SK-N-SH (cell line): ENCODE measurements around the gene CSTPP1. TPM values are rescaled to one million over a fixed set of nuclear protein-coding genes. Genes with fewer than 3 reads are reported as not detected.

Experiments used
- CTCF ChIA-PET: fragments of 300-600, 350-600 bp; formaldehyde crosslinking; extraction: SDS; loops from one replicate; lab custom pipeline; 2021; lab: Yijun Ruan, JAX
- POLR2A ChIA-PET: fragments of 350-600 bp; sonication (Branson Sonifier 250); formaldehyde crosslinking; extraction: SDS; loops from one replicate; lab custom pipeline; 2020; ENCODE audit warnings: antibody characterized with exemption, inconsistent platforms; lab: Yijun Ruan, JAX
- DNase-seq: peaks from one replicate; pipeline ENCODE4 v3.0.0; 2012
- H2AFZ ChIP-seq: fragments of 200-600 bp; sonication (generic); 2 replicates; pipeline ENCODE4 v1.8.1; 2016; ENCODE audit warnings: antibody characterized with exemption, mild to moderate bottlenecking, low read depth
- H3F3A ChIP-seq: fragments of 200-600 bp; sonication (generic); replicated peaks from 2 replicates; pipeline ENCODE3; 2016; ENCODE audit warnings: antibody characterized with exemption, mild to moderate bottlenecking; ENCODE audit not compliant: insufficient read depth
- H3K27ac ChIP-seq, 2 experiments: fragments of 200-500 bp in 1 of 2; fragments of 200-600 bp in 1 of 2; sonication (Bioruptor generic) in 1 of 2; sonication (generic), shearing (Covaris generic) in 1 of 2; 2 replicates each; pipeline versions ENCODE4 v1.5.1 to v1.6.1; 2014 to 2016; ENCODE audit warnings: low read depth in 2 of 2, inconsistent platforms in 1 of 2, low read length in 1 of 2, mild to moderate bottlenecking in 1 of 2, mixed read lengths in 1 of 2
- H3K27me3 ChIP-seq: fragments of 200-600 bp; sonication (generic), shearing (Covaris generic); 2 replicates; pipeline ENCODE4 v1.6.1; 2016; ENCODE audit warnings: mixed run types; ENCODE audit not compliant: insufficient read depth
- H3K36me3 ChIP-seq, 2 experiments: fragments of 200-500 bp in 1 of 2; fragments of 200-600 bp in 1 of 2; sonication (Bioruptor generic) in 1 of 2; sonication (generic) in 1 of 2; replicated peaks in 1 of 2; 2 replicates each; pipeline versions ENCODE3 to v1.5.1; 2014 to 2016; ENCODE audit warnings: low read length in 1 of 2, mild to moderate bottlenecking in 1 of 2; ENCODE audit not compliant: insufficient read depth in 2 of 2, control insufficient read depth in 1 of 2
- H3K4me1 ChIP-seq, 2 experiments: fragments of 200-500 bp in 1 of 2; fragments of 200-600 bp in 1 of 2; sonication (Bioruptor generic) in 1 of 2; sonication (generic), shearing (Covaris generic) in 1 of 2; 2 replicates each; pipeline versions ENCODE4 v1.5.1 to v1.6.1; 2014 to 2016; ENCODE audit warnings: low read depth in 1 of 2, low read length in 1 of 2, mixed run types in 1 of 2; ENCODE audit not compliant: insufficient read depth in 2 of 2, control insufficient read depth in 1 of 2
- H3K4me2 ChIP-seq: fragments of 200-600 bp; sonication (generic), shearing (Covaris generic); 2 replicates; pipeline ENCODE4 v1.6.1; 2017; ENCODE audit warnings: mixed run types
- H3K4me3 ChIP-seq, 2 experiments: fragments of 200-500 bp in 1 of 2; fragments of 200-600 bp in 1 of 2; sonication (Bioruptor generic) in 1 of 2; sonication (generic), shearing (Covaris generic) in 1 of 2; 2 replicates each; pipeline versions ENCODE4 v1.5.1 to v1.8.1; 2014 to 2016; ENCODE audit warnings: low read depth in 2 of 2, inconsistent platforms in 1 of 2, low read length in 1 of 2, mild to moderate bottlenecking in 1 of 2, mixed read lengths in 1 of 2, moderate library complexity in 1 of 2
- H3K79me2 ChIP-seq: fragments of 200-600 bp; sonication (generic); 2 replicates; pipeline ENCODE4 v1.8.1; 2017; ENCODE audit warnings: mild to moderate bottlenecking; ENCODE audit not compliant: insufficient read depth
- H3K9ac ChIP-seq: fragments of 200-600 bp; sonication (generic); 2 replicates; pipeline ENCODE4 v1.6.1; 2017; ENCODE audit warnings: mixed run types
- H3K9me2 ChIP-seq: fragments of 200-600 bp; sonication (generic); 2 replicates; pipeline ENCODE4 v1.6.1; 2017; ENCODE audit warnings: mixed run types
- H3K9me3 ChIP-seq: fragments of 200-600 bp; sonication (generic); 2 replicates; pipeline ENCODE4 v1.6.1; 2017; ENCODE audit warnings: mixed run types, mild to moderate bottlenecking, moderate library complexity
- H4K20me1 ChIP-seq: fragments of 200-600 bp; sonication (generic); 2 replicates; pipeline ENCODE4 v1.6.1; 2017; ENCODE audit warnings: mild to moderate bottlenecking, mixed run types; ENCODE audit not compliant: insufficient read depth
- ELF1 ChIP-seq: IDR thresholded peaks from 2 replicates; pipeline ENCODE4 v1.4.0; 2012
- EP300 ChIP-seq, 2 experiments: IDR thresholded peaks; 2 replicates each; pipeline versions ENCODE4 v1.4.0 to v1.6.1; 2012; ENCODE audit warnings: borderline replicate concordance in 1 of 2, low read depth in 1 of 2, low read length in 1 of 2
- EZH2phosphoT487 ChIP-seq: fragments of 200-600 bp; sonication (generic); IDR thresholded peaks from 2 replicates; pipeline ENCODE4 v1.6.1; 2017; ENCODE audit warnings: low read depth, mixed run types, mild to moderate bottlenecking, antibody characterized with exemption, moderate library complexity, borderline replicate concordance
- FOSL2 ChIP-seq: IDR thresholded peaks from 2 replicates; pipeline ENCODE4 v1.4.0; 2012; ENCODE audit warnings: low read depth, mild to moderate bottlenecking, moderate library complexity, borderline replicate concordance
- FOXM1 ChIP-seq: IDR thresholded peaks from 2 replicates; pipeline ENCODE4 v1.4.0; 2012; ENCODE audit warnings: low read depth, mild to moderate bottlenecking
- GABPA ChIP-seq: IDR thresholded peaks from 2 replicates; pipeline ENCODE4 v1.4.0; 2012; ENCODE audit warnings: low read depth, mild to moderate bottlenecking
- GATA2 ChIP-seq: sonication (generic); formaldehyde crosslinking; IDR thresholded peaks from 2 replicates; pipeline ENCODE4 v1.5.0; 2020; ENCODE audit warnings: mild to moderate bottlenecking, missing genetic modification reagents
- JUND ChIP-seq: IDR thresholded peaks from 2 replicates; pipeline ENCODE4 v1.4.0; 2012
- MEF2A ChIP-seq: IDR thresholded peaks from 2 replicates; pipeline ENCODE4 v1.4.0; 2012; ENCODE audit warnings: low read depth, borderline replicate concordance
- NRF1 ChIP-seq: IDR thresholded peaks from 2 replicates; pipeline ENCODE4 v1.6.1; 2012; ENCODE audit warnings: low read depth, mild to moderate bottlenecking, low read length
- POLR2AphosphoS5 ChIP-seq: IDR thresholded peaks from 2 replicates; pipeline ENCODE4 v1.6.1; 2012; ENCODE audit warnings: low read depth, low read length
- RAD21 ChIP-seq: IDR thresholded peaks from 2 replicates; pipeline ENCODE4 v1.6.1; 2012; ENCODE audit warnings: mild to moderate bottlenecking, low read length
- RCOR1 ChIP-seq: fragments of 150-350 bp; IDR thresholded peaks from 2 replicates; pipeline ENCODE4 v1.6.1; 2017; ENCODE audit warnings: antibody characterized with exemption, low read length
- RXRA ChIP-seq: IDR thresholded peaks from 2 replicates; pipeline ENCODE4 v1.4.0; 2012; ENCODE audit warnings: low read depth, mild to moderate bottlenecking, borderline replicate concordance
- TCF12 ChIP-seq: IDR thresholded peaks from 2 replicates; pipeline ENCODE4 v1.4.0; 2012
- TEAD4 ChIP-seq: IDR thresholded peaks from 2 replicates; pipeline ENCODE4 v1.4.0; 2012; ENCODE audit warnings: mild to moderate bottlenecking, borderline replicate concordance; ENCODE audit not compliant: insufficient read depth
- YY1 ChIP-seq: IDR thresholded peaks from 2 replicates; pipeline ENCODE4 v1.4.0; 2012; ENCODE audit warnings: low read depth, mild to moderate bottlenecking
- WGBS: methylation state at CpG from one replicate; pipeline ENCODE4 v1.1.6; 2017; ENCODE audit warnings: low lambda C conversion rate; 5-methylcytosine and 5-hydroxymethylcytosine counted together
- polyA plus RNA-seq, 3 experiments: library from polyadenylated mRNA; depleted of rRNA; stranded (reverse); fragments of >200 nt; gene quantifications; 2 replicates each; pipeline ENCODE4 v1.2.3, GENCODE V29; 2012
- TF ChIP-seq, protein P1 (sequence below): IDR thresholded peaks from 2 replicates; pipeline ENCODE4 v1.4.0; 2012; ENCODE audit warnings: low read depth
- TF ChIP-seq, protein P2 (sequence below): IDR thresholded peaks from 2 replicates; pipeline ENCODE4 v1.4.0; 2012; ENCODE audit warnings: low read depth, borderline replicate concordance
- TF ChIP-seq, protein P3 (sequence below): fragments of 150-350 bp; IDR thresholded peaks from 2 replicates; pipeline ENCODE4 v1.6.1; 2016; ENCODE audit warnings: mild to moderate bottlenecking, low read depth, low read length
- TF ChIP-seq, protein P4 (sequence below): IDR thresholded peaks from 2 replicates; pipeline ENCODE4; 2012
- TF ChIP-seq, protein P5 (sequence below): fragments of 200-600 bp; sonication (generic); IDR thresholded peaks from 2 replicates; pipeline ENCODE4 v1.6.1; 2017; ENCODE audit warnings: antibody characterized with exemption, mild to moderate bottlenecking, moderate library complexity
- TF ChIP-seq, protein P6 (sequence below): IDR thresholded peaks from 2 replicates; pipeline ENCODE4 v1.4.0; 2012; ENCODE audit warnings: low read depth, borderline replicate concordance

Gene CSTPP1, protein sequence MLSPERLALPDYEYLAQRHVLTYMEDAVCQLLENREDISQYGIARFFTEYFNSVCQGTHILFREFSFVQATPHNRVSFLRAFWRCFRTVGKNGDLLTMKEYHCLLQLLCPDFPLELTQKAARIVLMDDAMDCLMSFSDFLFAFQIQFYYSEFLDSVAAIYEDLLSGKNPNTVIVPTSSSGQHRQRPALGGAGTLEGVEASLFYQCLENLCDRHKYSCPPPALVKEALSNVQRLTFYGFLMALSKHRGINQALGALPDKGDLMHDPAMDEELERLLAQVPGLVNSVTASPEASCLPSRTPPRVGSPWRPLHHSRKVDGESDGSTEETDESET
- polyA plus RNA-seq (2012; rRNA removed), result 37.2 and 85.7 TPM in 2 replicates
- polyA plus RNA-seq (2012; cell fraction: cytosol; rRNA removed), result 43.3 and 50.5 TPM in 2 replicates
- 64.0 and 84.5 TPM in 2 replicates for polyA plus RNA-seq (2012; cell fraction: nucleus; rRNA removed)

DNA sequence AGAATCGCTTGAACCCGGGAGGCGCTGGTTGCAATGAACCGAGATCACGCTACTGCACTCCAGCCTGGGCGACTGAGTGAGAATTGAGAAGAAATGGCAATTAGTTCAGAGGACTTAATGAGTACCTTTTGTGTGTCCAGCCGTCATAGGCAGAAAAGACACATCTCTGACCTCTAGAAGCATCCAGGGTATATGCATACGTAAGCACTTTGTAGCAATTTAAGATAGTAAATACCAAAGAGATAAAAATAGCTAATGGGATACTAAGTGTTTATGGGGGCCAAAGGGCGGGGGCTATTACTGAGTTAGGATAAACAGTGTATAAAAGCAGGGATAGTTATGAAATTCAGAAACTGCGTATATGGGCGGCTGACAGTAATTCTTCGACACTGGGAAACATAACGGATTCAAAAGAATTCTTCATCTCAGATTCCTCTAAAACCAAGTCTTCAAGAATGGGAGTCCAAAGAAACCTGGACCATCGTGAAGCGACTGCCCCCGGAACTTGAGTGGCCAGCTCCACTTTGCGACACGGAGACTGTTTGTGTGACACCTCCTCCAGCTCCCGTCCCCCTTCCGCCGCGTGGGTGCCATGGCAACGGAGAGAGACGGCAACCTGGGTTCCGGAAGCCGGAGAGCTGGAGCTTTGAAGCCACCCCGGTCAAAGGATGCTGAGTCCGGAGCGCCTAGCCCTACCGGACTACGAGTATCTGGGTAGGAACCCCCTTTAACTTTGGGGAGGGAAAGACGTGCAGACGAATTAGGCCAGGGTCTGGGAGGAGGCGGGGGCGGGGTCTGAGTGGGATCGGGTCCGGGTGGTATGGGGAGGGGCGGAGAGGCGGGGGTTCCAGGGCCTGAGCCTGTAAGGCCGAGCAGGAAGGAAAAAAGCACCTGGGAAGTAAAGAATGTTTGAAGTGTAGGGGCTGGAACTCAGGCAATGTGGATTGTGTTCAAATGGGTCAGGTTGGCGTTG, at the start of gene CSTPP1:
Gene CSTPP1 (plus strand): TSS at position 624 of the 973 bp plus-strand sequence. CDS start 45 bp downstream, at position 669.
- Histone ChIP-seq H3K4me1 (peaks cover 0 to 5% of the 10 kb centered on the region in 2 experiments; a peak in 2 of 4 replicates), H2AFZ (peak within 1 kb of the TSS; percentile 100), H3K9me2 (no peaks in the 10 kb centered on the region), H3K9ac (peak within 1 kb of the TSS; percentile 74), H3K4me2 (peak within 1 kb of the TSS; percentile 78), H4K20me1 (no peaks in the 10 kb centered on the region), H3K36me3 (peaks cover 5 to 13% of the 10 kb centered on the region in 2 experiments), H3K79me2 (peaks cover 41% of the 10 kb centered on the region), H3K9me3 (no peaks in the 10 kb centered on the region), H3K27ac (peak within 1 kb of the TSS; percentile 72 to 81), H3K4me3 (peak within 1 kb of the TSS; percentile 55 to 73), H3K27me3 (no peaks in the 10 kb centered on the region), H3F3A (peaks cover 3% of the 10 kb centered on the region)
- ChIA-PET POLR2A (interaction anchor here (0.6 to 1.2 kb wide), 7 partner anchors 9 to 642 kb away, joined by 3 to 4 read pairs (median 3); partner anchors contain the start of genes ACP2, KBTBD4 and NDUFS3), CTCF (interaction anchor here (0.8 to 2.2 kb wide), 7 partner anchors 16 to 225 kb away, joined by 3 to 12 read pairs (median 3); no protein-coding TSS in a partner anchor)
- 16% methylated on average over 41 of the region's 41 CpGs for WGBS
- peak; percentile 95 for DNase-seq
- TF ChIP-seq MEF2A (no peak), JUND (no peak), TEAD4 (no peak), TCF12 (no peak; the same call in 1 of the 2 replicates), RXRA (no peak), POLR2AphosphoS5 (peak; percentile 39; the same call in 1 of the 2 replicates), FOSL2 (no peak), EP300 (IDR thresholded peaks at IDR 0.05; ENCODE audit: borderline replicate concordance in 1 of 2, low read depth in 1 of 2, low read length in 1 of 2) (no peak), RCOR1 (peak; percentile 59; the same call in 1 of the 2 replicates), ELF1 (peak; percentile 80), YY1 (peak; percentile 49; the same call in 1 of the 2 replicates), GABPA (peak; percentile 86), NRF1 (no peak), RAD21 (0 out of 2 replicates have a peak, but pooled peaks have one; percentile 19), EZH2phosphoT487 (no peak), FOXM1 (no peak), GATA2 (no peak)
- TF ChIP-seq, protein P1, sequence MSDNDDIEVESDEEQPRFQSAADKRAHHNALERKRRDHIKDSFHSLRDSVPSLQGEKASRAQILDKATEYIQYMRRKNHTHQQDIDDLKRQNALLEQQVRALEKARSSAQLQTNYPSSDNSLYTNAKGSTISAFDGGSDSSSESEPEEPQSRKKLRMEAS, result peak; percentile 83
- TF ChIP-seq, protein P2, sequence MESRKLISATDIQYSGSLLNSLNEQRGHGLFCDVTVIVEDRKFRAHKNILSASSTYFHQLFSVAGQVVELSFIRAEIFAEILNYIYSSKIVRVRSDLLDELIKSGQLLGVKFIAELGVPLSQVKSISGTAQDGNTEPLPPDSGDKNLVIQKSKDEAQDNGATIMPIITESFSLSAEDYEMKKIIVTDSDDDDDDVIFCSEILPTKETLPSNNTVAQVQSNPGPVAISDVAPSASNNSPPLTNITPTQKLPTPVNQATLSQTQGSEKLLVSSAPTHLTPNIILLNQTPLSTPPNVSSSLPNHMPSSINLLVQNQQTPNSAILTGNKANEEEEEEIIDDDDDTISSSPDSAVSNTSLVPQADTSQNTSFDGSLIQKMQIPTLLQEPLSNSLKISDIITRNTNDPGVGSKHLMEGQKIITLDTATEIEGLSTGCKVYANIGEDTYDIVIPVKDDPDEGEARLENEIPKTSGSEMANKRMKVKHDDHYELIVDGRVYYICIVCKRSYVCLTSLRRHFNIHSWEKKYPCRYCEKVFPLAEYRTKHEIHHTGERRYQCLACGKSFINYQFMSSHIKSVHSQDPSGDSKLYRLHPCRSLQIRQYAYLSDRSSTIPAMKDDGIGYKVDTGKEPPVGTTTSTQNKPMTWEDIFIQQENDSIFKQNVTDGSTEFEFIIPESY, result no peak
- TF ChIP-seq, protein P3, sequence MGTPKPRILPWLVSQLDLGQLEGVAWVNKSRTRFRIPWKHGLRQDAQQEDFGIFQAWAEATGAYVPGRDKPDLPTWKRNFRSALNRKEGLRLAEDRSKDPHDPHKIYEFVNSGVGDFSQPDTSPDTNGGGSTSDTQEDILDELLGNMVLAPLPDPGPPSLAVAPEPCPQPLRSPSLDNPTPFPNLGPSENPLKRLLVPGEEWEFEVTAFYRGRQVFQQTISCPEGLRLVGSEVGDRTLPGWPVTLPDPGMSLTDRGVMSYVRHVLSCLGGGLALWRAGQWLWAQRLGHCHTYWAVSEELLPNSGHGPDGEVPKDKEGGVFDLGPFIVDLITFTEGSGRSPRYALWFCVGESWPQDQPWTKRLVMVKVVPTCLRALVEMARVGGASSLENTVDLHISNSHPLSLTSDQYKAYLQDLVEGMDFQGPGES, result 0 out of 2 replicates have a peak, but pooled peaks have one; percentile 18
- TF ChIP-seq, protein P4, sequence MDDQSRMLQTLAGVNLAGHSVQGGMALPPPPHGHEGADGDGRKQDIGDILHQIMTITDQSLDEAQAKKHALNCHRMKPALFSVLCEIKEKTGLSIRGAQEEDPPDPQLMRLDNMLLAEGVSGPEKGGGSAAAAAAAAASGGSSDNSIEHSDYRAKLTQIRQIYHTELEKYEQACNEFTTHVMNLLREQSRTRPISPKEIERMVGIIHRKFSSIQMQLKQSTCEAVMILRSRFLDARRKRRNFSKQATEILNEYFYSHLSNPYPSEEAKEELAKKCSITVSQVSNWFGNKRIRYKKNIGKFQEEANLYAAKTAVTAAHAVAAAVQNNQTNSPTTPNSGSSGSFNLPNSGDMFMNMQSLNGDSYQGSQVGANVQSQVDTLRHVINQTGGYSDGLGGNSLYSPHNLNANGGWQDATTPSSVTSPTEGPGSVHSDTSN, result no peak
- TF ChIP-seq, protein P5, sequence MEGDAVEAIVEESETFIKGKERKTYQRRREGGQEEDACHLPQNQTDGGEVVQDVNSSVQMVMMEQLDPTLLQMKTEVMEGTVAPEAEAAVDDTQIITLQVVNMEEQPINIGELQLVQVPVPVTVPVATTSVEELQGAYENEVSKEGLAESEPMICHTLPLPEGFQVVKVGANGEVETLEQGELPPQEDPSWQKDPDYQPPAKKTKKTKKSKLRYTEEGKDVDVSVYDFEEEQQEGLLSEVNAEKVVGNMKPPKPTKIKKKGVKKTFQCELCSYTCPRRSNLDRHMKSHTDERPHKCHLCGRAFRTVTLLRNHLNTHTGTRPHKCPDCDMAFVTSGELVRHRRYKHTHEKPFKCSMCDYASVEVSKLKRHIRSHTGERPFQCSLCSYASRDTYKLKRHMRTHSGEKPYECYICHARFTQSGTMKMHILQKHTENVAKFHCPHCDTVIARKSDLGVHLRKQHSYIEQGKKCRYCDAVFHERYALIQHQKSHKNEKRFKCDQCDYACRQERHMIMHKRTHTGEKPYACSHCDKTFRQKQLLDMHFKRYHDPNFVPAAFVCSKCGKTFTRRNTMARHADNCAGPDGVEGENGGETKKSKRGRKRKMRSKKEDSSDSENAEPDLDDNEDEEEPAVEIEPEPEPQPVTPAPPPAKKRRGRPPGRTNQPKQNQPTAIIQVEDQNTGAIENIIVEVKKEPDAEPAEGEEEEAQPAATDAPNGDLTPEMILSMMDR, result no peak
- TF ChIP-seq, protein P6, sequence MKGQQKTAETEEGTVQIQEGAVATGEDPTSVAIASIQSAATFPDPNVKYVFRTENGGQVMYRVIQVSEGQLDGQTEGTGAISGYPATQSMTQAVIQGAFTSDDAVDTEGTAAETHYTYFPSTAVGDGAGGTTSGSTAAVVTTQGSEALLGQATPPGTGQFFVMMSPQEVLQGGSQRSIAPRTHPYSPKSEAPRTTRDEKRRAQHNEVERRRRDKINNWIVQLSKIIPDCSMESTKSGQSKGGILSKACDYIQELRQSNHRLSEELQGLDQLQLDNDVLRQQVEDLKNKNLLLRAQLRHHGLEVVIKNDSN, result no peak
